ENCODE measurements around the gene GSAP.

- TF ChIP-seq CTCF (IDR thresholded peaks at IDR 0.05) (no peak), EZH2 (IDR thresholded peaks at IDR 0.05; ENCODE audit: borderline replicate concordance, insufficient read depth, low read depth, low read length, poor library complexity, severe bottlenecking) (no peak)
These were observed 10.4 kb upstream of the GSAP start for GRCh38 chr7:77426521-77427051.

Data from B cell (primary cell).